B cell (primary cell): ENCODE results near the gene CD1D.

ENCODE experiments used
- CTCF ChIP-seq: fragments of 200-600 bp; IDR thresholded peaks from one replicate; pipeline ENCODE4 v1.8.0; 2022; ENCODE audit warnings: antibody characterized with exemption, mild to moderate bottlenecking
- EZH2 ChIP-seq: IDR thresholded peaks from 2 replicates; pipeline ENCODE4 v1.6.1; 2012; ENCODE audit warnings: borderline replicate concordance, low read depth, mild to moderate bottlenecking, moderate library complexity, low read length; ENCODE audit not compliant: insufficient read depth, poor library complexity, severe bottlenecking

GRCh38 chr1:158186180-158186579, 5.5 kb downstream of the CD1D start:
- no peak for TF ChIP-seq EZH2
- no peak for TF ChIP-seq CTCF
